Right hindlimb (tissue), 1 donor: Measurements from ENCODE around the gene SLC24A4.
A peak's percentile ranks its signal among the peaks of the same experiment; 100 is the strongest.
"Not testable (repeated sequence)": the region's sequence is repeated elsewhere in the genome, so short reads cannot be mapped to it uniquely, and the experiment has no call there.

Experiments
- DNase-seq: peaks from one replicate; pipeline ENCODE4 v3.0.0-alpha.2; 2018

SLC24A4 gene

DNA sequence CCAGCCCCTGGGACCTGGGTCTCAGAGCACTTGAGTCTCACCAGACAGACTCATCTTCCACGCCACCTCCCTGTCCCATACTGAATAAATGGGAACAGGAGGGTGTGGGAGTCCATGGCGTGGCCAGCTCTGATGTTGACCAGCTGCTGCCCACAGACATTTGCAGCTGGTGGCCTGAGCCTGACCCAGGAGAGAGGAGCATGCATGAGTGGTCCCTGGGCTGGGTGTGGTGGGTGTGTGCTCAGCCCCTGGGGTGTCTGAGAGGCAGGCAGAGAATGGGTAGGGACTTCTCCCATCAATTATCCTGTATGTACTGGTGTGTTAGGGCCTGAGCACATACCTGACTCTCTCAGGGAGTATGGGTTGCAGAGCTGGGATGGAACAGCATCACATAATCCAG lies 49.3 kb downstream of the SLC24A4 start:
- no peak for DNase-seq

DNA sequence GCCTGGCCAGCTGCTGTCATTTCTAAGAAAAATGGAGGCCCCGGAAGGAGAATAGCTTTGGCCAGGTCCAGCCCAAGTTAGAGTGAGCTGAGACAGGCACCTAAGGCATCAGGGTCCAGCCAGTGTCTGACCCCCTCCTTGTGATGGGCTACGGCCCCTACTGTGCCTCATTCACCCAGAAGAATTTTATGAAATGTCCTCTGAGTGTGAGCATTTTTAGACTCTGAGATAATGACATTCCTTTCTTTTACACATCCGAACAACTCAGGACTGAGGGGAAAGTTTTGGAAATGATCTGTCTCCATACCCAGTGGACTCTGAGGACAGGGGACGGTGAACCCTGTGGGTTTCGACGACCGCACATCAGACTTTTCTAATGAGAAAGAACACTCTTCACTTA lies 50.4 kb downstream of the SLC24A4 start:
- no peak for DNase-seq

DNA sequence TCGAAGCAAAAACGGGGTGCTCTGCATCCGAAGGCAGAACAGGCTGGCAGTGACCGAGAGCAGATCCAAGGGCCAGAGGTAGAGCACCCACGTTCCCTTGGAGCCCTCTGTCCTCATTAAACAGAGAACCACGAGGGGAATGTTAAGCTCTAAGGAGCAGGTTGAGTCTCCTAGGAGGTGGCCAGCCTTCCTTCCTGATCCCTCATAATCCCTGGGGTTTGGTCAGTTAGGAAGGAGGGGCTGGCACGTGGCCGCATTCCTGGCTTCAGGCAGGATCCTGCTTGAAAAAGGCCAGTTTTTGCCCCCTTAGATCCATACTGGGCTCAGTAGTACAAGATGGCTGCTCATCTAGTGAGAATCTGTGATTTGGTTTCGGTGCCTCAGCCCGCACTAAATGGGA lies 57.2 kb downstream of the SLC24A4 start:
- DNase-seq: no peak

DNA sequence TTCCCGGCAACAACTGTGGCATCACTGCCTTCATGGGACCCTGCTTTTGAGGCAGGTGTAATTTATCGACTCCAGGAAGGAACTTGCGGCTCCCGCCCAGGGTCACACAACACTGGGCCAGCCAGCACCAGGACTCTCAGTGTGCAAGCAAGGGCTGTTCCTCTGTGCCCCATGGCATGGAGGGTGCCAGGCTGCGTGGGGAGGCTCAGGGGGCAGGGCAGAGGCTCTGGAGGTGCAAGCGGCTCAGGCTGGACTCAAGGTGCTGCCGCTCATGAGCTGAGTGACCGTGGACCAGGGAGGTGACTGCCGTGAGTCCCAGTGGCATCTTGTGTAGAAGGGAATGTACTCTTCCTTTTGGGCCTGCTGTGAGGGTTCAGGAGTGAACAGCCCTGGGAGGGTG lies 57.6 kb downstream of the SLC24A4 start:
- no peak for DNase-seq

DNA sequence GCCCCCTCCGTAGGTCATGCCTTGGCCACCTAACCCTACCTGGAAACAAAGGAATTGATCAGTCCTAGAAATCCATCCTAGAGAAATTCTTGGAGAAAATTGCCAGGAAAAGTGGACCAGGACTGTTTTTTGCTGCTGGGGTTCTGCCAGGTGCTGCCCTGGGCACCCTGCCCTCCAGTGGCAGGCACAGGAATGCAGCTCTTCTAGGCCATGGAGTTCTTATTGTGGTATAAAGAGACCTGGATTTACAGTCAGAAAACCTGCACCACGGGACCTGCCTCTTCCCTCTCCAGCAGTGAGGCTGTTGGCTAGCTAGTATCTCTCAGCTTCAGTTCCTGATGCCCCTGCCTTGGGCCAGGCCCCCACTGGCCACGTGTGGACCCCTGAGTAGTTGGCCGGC lies 59.7 kb downstream of the SLC24A4 start:
- no peak for DNase-seq

DNA sequence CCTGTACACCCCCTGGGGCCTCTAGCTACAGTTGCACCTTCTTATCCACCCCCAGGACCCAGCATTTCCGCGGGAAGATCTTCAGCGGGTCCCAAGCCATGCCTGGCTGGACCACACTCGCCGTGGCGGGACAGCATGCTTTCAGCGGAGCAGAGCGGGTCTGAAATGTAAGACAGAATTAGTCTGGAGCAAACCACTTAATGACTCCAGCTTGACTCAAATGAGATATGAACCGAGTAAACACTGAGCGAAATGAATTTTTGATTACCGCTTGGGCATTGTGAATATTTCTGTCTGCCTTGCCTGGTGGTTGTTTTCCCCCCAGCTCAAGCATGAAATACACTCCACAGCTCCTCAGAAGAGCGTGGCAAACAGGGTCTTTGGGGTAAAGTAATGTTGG lies 60.8 kb downstream of the SLC24A4 start:
- no peak for DNase-seq

DNA sequence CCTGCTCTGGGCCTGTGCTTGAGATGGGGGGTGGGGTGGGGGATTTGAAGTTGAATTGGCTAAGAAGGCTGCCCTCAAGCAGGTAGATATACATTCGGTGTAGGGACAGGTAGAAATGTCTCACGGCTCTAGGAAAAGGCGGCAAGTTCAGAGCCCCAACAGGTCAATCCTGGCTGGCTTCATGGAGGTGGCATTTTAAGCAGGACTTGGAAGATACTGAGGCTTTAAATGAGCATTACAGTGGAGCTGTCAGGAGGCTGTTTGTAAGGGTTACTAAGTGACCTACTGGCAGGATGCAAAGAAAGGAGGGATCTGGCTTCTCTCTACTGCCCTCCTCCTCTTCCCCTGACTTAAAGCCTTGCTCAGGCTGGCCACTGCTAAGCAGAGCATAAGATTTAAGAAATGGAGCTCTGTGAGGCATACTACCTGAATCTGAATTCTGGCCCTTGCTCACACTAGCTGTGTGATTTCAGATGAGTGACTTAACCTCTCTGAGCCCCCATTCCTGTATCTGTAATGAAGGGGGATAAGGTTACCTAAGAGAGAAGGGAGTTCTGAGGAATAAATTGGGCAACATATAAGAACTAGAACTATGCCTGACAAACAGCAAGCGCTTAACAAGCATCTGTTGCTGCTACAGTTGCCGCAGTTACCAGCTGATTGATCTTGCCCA lies 61.6 kb downstream of the SLC24A4 start:
- no peak for DNase-seq

DNA sequence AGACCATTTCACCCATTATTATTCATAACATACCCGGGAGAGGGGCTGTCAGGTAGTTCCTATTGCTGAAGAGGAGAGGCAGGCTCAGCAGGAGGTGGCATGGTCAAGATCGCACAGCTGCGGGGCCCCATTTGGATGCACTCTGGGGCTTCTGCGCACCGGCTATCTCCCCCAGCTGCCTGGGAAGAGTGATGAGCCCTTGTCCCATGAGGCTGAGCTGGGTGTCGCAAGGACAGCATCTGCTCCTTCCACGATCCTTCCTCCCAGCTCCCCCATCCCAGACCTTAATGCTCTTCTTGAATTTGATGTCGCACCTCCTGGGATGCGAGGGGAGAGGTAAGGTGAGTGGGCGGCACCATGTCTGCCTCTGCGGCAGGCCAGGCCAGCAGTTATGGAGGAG lies 62.6 kb downstream of the SLC24A4 start:
- DNase-seq: no peak

DNA sequence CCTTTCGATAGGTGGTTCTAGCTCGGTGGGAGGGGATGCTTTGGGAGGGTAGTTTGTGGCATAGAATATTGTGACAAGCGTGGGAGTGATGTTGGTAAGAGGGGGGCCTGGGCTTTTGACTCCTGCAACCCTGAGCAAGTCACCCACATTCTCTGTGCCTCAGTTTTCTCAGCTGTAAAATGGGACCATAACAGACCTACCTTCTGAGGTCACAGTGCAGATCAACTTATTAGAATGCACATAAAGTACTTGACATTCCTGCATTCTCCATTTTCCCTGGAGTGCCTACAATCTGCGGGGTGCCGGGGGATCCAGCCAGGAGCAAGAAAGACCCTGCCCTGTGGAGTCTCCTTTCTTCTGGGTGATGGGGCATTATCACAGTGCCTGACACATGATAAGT lies 63.2 kb downstream of the SLC24A4 start:
- DNase-seq: no peak

DNA sequence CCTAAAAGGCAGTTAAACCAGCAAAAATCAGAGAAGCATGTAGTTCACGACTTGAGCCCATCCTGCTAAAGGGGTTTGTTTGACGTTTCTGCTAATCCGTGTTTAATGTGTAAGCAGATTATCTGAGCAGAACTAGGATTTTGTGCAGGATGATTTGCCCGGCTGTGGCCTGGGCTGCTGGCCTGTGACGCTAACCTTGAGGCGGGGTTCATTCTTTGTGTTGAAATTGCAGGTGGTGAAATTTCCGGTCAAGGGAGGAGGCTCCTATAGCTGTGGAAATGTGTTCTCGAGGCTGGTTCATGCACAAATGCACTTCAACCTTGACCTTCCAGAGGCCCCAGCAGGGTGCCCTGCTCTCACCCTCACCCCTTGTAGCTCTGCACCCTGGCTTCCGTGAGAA lies 63.7 kb downstream of the SLC24A4 start:
- DNase-seq: no peak

DNA sequence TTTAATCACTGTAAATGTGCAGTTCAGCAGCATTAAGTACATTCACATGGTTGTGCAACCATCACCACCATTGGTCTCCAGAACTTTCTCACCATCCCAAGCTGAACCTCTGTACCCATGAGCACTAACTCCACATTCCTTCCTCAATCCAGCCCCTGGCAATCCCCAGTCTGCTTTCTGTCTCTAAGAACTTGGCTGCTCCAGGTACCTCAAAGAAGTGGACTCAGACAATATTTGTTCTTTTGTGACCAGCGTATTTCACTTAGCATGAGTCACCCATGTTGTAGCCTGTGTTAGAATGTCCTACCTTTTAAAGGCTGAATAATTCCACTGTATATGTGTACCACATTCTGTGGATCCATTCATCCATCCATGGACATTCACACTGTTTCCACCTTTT lies 64.6 kb downstream of the SLC24A4 start:
- no peak for DNase-seq

DNA sequence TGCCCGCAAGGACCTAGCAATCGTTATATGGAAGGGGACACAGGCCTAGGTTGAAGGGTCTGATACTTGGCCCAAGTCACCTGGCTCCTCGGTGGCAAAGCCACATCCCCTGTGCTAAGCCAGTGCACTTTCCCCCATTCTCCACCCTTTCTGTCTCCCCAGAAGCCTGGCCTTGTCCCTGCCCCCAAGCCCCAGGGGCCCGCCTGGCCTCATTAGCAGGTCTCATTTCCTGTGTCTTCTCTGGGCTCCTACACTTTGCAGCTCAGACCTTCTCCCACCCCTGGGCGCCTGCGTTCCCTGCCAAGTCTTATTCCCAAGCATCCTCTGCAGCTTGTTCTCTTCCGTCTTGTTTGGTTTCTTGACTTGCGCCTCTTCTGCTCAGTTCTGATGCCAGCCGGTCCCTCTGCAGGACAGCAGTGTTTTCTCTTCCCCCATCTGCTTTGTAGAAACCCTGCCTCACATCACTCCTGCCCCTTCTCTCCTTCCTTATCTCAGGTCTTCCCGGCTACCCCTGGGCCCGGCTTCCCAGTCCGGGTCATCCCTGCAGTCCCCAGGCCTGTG lies 66.7 kb downstream of the SLC24A4 start:
- DNase-seq: no peak

DNA sequence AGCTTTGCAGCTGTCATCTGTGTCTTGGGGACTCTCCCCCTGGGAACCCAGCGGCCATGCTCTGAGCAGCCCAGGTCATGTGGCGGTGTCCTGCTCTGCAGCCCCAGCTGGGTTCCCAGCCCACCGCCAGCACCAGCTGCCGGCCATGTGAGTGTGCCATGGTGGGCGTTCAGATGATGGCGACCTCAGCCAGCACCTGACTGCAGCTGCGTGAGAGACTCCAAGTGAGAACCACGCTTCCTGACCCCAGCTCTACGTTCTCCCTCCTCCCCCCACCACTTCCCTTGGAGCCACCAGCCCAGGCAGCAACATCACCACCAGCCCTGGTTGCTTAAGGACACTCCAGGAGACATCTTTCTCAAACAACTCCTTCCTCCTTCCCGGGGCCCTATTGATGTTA lies 68.8 kb downstream of the SLC24A4 start:
- no peak for DNase-seq

DNA sequence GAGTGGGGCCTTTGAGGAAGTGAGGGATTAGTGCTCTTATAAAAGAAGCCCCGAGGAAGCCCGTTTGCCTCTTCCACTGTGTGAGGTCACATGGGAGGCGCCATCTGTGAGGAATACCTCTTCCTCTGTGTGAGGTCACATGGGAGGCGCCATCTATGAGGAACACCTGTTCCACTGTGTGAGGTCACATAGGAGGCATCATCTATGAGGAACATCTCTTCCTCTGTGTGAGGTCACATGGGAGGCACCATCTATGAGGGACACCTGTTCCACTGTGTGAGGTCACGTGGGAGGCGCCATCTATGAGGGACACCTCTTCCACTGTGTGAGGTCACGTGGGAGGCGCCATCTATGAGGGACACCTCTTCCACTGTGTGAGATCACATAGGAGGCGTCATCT lies 69.7 kb downstream of the SLC24A4 start:
- DNase-seq: no peak

DNA sequence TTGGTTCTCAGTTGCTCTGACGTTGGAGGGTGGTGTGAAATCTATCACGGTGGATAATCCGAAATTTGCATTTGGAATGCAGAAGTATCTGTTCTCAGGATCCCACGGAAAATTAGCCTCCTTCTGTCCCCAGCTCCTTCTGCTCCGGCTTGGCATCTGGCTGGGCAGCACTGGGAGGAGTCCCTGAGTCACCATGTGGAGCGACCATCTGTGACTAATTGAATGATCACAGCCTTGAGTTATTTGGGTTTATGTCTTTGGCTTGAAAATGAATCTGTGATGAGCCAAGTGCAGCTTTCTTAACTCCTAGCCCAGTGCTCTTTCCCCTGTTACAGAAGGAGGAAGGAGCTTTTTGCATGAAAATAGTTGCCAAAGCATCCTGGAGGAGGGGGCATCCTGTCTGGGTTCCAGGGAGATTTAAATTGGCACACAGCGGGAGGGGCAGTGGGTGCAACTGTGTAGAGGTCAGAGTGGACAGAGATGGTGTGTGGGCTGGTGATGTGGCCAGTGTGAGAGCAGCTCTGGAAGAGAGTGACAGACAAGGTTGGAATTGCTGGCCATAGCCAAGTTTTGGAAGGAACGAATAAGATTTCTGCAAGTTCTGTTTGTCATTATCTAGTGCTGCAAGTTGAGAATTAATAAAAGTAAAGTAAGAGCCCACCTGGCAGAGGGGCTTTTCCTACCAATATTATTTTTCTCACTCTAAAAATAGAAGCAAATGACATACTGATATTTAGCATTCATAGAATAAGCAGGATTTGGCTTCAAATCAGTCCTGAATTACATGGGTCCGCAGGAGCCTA lies 74.4 kb downstream of the SLC24A4 start:
- DNase-seq: no peak

DNA sequence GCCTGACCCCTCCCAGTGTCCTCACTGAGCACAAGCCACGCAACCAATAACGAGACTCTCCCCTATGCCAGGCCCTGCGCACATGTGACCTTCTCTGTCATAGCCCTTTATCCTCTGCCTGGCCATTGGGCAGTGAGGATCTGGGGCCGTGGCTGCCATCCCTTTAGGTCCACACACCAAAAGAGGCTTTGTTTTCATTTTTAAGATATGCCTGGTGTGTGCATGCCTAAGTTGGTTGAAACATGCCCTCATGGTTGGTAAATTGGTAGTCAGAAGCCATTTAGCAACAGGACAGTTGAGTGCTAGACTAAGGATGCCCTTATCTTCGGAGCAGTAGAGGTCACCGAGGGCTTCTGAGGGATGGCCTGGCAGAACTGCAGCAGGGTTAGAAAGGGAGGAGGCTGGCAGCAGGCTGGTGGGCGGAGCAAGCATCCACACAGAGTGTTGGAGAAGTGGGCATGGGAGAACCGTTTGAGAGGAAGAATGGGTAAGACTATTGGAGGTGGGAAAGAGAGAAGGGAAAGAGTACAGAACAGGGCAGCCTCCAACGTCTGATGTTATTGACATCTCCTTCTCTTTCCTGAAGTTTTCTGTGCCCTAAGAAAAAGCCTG lies 75.1 kb downstream of the SLC24A4 start:
- DNase-seq: peak; percentile 46

DNA sequence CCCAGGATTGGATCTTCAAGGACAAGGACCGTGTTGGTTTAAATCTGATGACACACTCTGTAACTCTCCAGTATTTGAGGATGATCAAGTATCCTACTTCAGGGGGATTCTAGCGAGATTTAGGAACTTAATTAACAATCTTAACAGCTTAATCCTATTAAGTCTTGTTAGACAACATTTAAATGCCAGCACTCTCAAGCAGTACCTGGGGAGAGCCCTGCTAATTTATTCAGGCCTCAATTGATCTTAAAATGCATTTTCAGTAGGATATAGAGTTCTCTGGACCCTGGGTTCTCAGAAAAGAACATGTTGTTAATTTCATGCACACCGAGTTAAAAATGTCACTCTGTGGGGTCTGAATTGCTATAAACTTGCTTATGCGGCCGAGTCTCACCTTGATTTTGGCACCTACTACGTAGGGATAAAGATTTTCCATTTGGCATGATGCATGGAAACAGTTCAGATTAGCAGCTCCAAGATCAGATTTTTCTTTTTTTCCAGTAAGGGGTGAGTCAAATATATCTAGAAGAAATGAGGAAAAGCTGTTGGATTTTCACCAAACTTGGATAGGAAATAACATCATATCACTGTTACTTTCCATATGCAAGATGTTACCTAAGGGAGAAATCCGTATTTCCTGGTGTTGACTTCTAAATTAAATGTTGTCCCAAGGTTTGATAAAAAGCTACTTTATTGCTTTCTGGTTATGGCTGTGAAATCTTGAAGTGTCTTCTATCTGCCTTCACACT lies 76.1 kb downstream of the SLC24A4 start:
- no peak for DNase-seq

DNA sequence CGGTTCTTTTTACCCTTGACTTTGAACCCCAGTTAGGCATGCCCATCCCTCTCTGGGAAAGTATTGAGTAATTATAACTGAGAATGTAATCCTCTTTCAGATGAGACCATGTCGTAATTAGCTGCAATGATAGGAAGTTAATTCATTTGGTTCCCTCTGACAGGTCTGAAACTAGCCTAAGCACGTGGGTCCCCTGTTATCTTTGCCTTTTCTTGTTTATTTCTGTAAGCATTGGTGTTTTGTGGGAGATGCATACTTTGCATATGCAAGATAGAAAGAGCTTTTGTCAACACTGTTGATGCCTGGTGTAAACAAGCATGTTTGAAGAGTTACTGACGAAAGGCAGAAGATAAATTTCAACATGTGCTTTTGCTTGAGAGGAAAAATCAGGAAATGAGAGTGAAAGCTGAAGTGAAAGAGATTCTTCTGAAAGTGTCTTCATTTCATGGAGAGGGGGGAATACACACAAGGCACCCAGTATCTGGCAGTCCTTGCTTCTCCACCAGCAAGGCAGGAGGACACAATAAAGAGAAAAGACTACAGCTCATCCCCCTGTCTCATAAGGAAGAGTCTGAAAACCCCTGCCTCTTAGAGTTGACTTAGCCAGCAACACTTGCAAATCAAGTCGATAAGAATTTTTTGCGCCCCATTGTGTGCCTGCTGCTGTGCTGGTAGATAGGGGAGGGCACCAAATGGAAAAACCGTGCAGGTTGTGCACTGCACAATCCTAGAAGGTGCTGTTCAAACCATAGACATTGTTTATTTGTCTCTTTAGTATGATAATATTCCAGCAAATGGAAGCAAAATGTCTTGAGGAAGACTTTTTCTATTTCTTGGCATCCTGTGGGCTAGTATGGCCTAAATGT lies 77.8 kb downstream of the SLC24A4 start:
- no peak for DNase-seq

DNA sequence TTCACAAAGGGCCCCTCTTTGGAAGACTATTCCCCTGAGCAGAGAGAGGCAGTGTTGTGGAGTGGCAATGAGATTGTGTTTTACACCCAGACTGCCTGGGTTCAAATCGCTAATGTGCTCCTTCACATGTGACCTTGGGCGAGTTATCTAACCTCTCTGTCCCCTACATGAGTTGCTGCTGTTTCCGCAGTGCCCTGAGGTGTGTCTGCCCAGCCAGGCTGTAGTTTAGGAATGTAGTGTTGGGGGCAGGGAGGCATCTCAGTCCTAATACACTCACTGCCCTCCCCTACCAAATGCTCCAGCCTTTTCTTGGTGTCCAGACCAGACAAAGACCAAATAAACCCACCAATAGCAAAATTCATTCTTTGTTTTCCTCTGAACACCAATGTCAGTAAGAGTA lies 78.6 kb downstream of the SLC24A4 start:
- DNase-seq: no peak

DNA sequence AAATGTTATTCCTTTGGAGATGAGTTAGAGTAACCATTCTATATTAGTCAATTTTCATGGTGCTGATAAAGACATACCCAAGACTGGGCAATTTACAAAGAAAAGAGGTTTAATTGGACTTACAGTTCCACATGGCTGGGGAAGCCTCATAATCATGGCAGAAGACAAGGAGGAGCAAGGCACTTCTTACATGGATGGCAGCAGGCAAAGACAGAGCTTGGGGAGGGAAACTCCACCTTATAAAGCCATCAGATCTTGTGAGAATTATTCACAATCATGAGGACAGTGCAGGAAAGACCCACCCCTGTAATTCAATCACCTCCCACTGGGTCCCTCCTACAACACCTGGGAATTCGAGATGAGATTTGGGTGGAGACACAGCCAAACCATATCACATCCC lies 79.5 kb downstream of the SLC24A4 start:
- not testable (repeated sequence) for DNase-seq

DNA sequence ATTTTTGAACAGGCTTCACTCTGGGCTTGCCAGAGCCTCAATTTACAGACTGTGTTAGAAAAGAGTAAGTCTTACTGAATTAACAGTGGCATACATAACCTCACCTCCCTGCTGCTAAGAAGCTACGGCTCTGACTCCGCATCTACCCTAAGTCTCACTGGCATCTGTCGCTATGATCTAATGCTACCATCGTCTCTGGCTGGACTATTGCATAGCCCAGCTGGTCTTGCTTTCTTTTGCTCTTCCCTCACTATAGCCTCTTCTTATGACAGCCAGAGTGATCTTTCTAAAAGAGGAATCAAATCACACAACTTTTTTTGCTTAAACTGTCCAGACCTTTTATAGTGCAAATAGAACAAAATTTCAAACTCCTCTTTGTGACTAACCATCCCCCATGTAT lies 81.1 kb downstream of the SLC24A4 start:
- DNase-seq: no peak

DNA sequence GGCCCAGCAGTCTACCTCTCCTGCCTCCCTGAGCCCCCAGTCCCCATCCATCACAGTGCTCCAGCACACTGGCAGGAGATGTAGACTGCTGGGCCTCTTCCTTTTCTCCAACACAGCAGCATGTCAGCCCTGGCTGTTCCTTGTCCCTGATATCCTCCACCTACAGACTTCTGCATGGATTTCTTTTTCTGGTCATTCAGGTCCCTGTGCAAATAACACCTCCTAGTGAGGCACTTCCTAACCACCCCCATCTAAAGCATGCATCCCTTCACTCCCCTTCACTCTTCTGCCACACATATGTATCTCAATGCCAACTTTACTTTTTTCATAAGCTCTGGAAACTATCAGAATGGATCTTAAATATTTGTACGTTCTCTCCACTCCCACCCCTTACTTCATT lies 81.5 kb downstream of the SLC24A4 start:
- DNase-seq: no peak
